ENCODE data around the gene ATP2C1.

GRCh38 chr3:131036200-131036816 is 142.4 kb downstream of the ATP2C1 start:
- TF ChIP-seq CTCF (conservative IDR thresholded peaks at IDR 0.05; ENCODE audit: low read depth, low read length) = no peak
- no peak for TF ChIP-seq EZH2 (IDR thresholded peaks at IDR 0.05; ENCODE audit: low read length, unreplicated experiment)
- TF ChIP-seq EZH2phosphoT487 (IDR thresholded peaks at IDR 0.05; ENCODE audit: borderline replicate concordance, low read length) = no peak

Measured in PC-3 (cell line).